ENCODE results near the gene RNASEH2B. TPM values are rescaled to one million over a fixed set of nuclear protein-coding genes. Genes with fewer than 3 reads are reported as not detected.

RNASEH2B gene
- polyA plus RNA-seq, 1 donor from 2014 or later: 25.2 TPM

DNA sequence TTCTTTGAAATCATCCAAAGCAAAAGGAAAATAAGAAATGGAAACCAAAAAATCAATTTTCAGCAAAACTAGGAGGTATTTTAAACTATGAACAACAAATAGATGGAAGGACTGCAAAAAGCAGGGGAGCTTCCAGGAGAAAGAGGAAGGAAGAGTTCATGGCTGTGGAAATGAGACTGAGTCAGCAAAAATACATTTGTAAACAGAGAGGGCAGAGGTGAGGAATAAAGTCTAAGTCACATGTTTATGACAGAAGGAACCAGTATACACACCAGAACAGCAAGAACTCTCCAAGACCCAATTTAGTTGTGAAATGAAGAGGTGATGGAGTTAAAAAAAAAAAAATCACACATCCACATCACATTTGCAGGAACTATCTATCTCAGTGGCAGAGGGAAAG lies 69.6 kb downstream of the RNASEH2B start:
- Histone ChIP-seq H3K27ac (ENCODE audit: low read length) (no peak overlapping the region), H3K4me3 (ENCODE audit: low read length) (no peak overlapping the region), H3K9me2 (ENCODE audit: insufficient read depth, low read length) (no peaks in the 10 kb centered on the region)

DNA sequence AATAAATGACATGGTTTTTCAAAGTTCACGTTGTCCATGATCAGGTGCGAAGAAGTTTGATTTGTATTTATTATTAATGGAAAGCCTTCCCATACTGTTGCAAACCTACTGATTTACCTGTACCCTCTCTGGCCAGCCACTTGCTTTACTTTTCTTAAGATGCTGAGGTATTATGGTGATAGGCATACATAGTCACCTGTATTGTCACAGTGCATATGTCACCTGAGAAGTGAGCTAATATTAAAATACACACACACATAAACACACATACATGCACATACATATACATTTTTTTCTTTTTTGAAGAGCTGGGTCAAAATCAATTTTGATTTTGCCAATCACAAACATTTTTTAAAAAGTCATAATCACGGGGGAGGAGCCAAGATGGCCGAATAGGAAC lies 72.1 kb downstream of the RNASEH2B start:
- Histone ChIP-seq H2AFZ (ENCODE audit: low read depth, low read length) (no peak overlapping the region), H4K20me1 (ENCODE audit: insufficient read depth) (no peaks in the 10 kb centered on the region), H3K9me3 (ENCODE audit: low read length) (no peaks in the 10 kb centered on the region), H3K27me3 (ENCODE audit: insufficient read depth, low read depth, low read length) (no peaks in the 10 kb centered on the region), H3K27ac (ENCODE audit: low read length) (no peak overlapping the region), H3K79me2 (replicated peaks; ENCODE audit: insufficient read depth, low read length) (no peaks in the 10 kb centered on the region), H3K9me2 (ENCODE audit: insufficient read depth, low read length) (no peaks in the 10 kb centered on the region), H3K9ac (ENCODE audit: low read length) (no peak overlapping the region), H3K4me3 (ENCODE audit: low read length) (no peak overlapping the region), H3K36me3 (ENCODE audit: insufficient read depth, low read length) (no peaks in the 10 kb centered on the region), H3K4me2 (ENCODE audit: low read length) (no peak overlapping the region), H3F3A (ENCODE audit: insufficient read depth, low read length, poor library complexity, severe bottlenecking) (no peaks in the 10 kb centered on the region)
- no peak for TF ChIP-seq EZH2 (IDR thresholded peaks at IDR 0.05; ENCODE audit: borderline replicate concordance, insufficient read depth, low read length, poor library complexity, severe bottlenecking)
- no peak for TF ChIP-seq MXI1 (conservative IDR thresholded peaks at IDR 0.05; ENCODE audit: poor library complexity, severe bottlenecking)
- no peak for TF ChIP-seq RAD21 (conservative IDR thresholded peaks at IDR 0.05)
- TF ChIP-seq, protein P1, sequence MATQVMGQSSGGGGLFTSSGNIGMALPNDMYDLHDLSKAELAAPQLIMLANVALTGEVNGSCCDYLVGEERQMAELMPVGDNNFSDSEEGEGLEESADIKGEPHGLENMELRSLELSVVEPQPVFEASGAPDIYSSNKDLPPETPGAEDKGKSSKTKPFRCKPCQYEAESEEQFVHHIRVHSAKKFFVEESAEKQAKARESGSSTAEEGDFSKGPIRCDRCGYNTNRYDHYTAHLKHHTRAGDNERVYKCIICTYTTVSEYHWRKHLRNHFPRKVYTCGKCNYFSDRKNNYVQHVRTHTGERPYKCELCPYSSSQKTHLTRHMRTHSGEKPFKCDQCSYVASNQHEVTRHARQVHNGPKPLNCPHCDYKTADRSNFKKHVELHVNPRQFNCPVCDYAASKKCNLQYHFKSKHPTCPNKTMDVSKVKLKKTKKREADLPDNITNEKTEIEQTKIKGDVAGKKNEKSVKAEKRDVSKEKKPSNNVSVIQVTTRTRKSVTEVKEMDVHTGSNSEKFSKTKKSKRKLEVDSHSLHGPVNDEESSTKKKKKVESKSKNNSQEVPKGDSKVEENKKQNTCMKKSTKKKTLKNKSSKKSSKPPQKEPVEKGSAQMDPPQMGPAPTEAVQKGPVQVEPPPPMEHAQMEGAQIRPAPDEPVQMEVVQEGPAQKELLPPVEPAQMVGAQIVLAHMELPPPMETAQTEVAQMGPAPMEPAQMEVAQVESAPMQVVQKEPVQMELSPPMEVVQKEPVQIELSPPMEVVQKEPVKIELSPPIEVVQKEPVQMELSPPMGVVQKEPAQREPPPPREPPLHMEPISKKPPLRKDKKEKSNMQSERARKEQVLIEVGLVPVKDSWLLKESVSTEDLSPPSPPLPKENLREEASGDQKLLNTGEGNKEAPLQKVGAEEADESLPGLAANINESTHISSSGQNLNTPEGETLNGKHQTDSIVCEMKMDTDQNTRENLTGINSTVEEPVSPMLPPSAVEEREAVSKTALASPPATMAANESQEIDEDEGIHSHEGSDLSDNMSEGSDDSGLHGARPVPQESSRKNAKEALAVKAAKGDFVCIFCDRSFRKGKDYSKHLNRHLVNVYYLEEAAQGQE (IDR thresholded peaks at IDR 0.05; ENCODE audit: borderline replicate concordance): no peak
- no peak for TF ChIP-seq EP300 (conservative IDR thresholded peaks at IDR 0.05; ENCODE audit: poor library complexity, severe bottlenecking)
- no peak for TF ChIP-seq SMC3 (conservative IDR thresholded peaks at IDR 0.05; ENCODE audit: poor library complexity)
- no peak for TF ChIP-seq TAF1 (IDR thresholded peaks at IDR 0.05; ENCODE audit: low read depth)
- no peak for TF ChIP-seq POLR2AphosphoS5 (IDR thresholded peaks at IDR 0.05)
- TF ChIP-seq, protein P2, sequence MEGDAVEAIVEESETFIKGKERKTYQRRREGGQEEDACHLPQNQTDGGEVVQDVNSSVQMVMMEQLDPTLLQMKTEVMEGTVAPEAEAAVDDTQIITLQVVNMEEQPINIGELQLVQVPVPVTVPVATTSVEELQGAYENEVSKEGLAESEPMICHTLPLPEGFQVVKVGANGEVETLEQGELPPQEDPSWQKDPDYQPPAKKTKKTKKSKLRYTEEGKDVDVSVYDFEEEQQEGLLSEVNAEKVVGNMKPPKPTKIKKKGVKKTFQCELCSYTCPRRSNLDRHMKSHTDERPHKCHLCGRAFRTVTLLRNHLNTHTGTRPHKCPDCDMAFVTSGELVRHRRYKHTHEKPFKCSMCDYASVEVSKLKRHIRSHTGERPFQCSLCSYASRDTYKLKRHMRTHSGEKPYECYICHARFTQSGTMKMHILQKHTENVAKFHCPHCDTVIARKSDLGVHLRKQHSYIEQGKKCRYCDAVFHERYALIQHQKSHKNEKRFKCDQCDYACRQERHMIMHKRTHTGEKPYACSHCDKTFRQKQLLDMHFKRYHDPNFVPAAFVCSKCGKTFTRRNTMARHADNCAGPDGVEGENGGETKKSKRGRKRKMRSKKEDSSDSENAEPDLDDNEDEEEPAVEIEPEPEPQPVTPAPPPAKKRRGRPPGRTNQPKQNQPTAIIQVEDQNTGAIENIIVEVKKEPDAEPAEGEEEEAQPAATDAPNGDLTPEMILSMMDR (IDR thresholded peaks at IDR 0.05; ENCODE audit: poor library complexity, severe bottlenecking): no peak

More for the DNA sequence above, 69.6 kb downstream of the RNASEH2B start:
- Histone ChIP-seq H3K27me3 (ENCODE audit: insufficient read depth, low read depth, low read length) (no peaks in the 10 kb centered on the region), H3K36me3 (ENCODE audit: insufficient read depth, low read length) (no peaks in the 10 kb centered on the region), H3K79me2 (replicated peaks; ENCODE audit: insufficient read depth, low read length) (no peaks in the 10 kb centered on the region), H4K20me1 (ENCODE audit: insufficient read depth) (no peaks in the 10 kb centered on the region), H3K4me2 (ENCODE audit: low read length) (no peak overlapping the region), H3F3A (ENCODE audit: insufficient read depth, low read length, poor library complexity, severe bottlenecking) (no peaks in the 10 kb centered on the region), H2AFZ (ENCODE audit: low read depth, low read length) (no peak overlapping the region), H3K9ac (ENCODE audit: low read length) (no peak overlapping the region), H3K9me3 (ENCODE audit: low read length) (no peaks in the 10 kb centered on the region)
- no peak for TF ChIP-seq TAF1 (IDR thresholded peaks at IDR 0.05; ENCODE audit: low read depth)
- TF ChIP-seq, protein P2 (IDR thresholded peaks at IDR 0.05; ENCODE audit: poor library complexity, severe bottlenecking): no peak
- TF ChIP-seq, protein P1 (IDR thresholded peaks at IDR 0.05; ENCODE audit: borderline replicate concordance): no peak
- no peak for TF ChIP-seq SMC3 (conservative IDR thresholded peaks at IDR 0.05; ENCODE audit: poor library complexity)
- no peak for TF ChIP-seq POLR2AphosphoS5 (IDR thresholded peaks at IDR 0.05)
- TF ChIP-seq EZH2 (IDR thresholded peaks at IDR 0.05; ENCODE audit: borderline replicate concordance, insufficient read depth, low read length, poor library complexity, severe bottlenecking): no peak
- no peak for TF ChIP-seq RAD21 (conservative IDR thresholded peaks at IDR 0.05)
- TF ChIP-seq MXI1 (conservative IDR thresholded peaks at IDR 0.05; ENCODE audit: poor library complexity, severe bottlenecking): no peak
- no peak for TF ChIP-seq EP300 (conservative IDR thresholded peaks at IDR 0.05; ENCODE audit: poor library complexity, severe bottlenecking)

All from neural cell (in vitro differentiated cells).